T-helper 17 cell (primary cell): ENCODE results near the gene NDUFV2. TPM values are rescaled to one million over a fixed set of nuclear protein-coding genes. Genes with fewer than 3 reads are reported as not detected.
"Not testable (repeated sequence)": the region's sequence is repeated elsewhere in the genome, so short reads cannot be mapped to it uniquely, and the experiment has no call there.

Experiments
- ATAC-seq: fragments of 150-1000 bp; cut with Tn5 transposase; 2 replicates; pipeline ENCODE4 v1.10.0; 2021; ENCODE audit warnings: mild to moderate bottlenecking, moderate library complexity
- DNase-seq, 3 donors: peaks; one replicate each; pipeline versions ENCODE4 v3.0.0 to v3.0.0-alpha.2; 2020 to 2021
- H3K9me3 ChIP-seq: one replicate; pipeline ENCODE4 v1.7.0; 2013; ENCODE audit warnings: low read length, mild to moderate bottlenecking; ENCODE audit not compliant: control insufficient read depth, poor library complexity, severe bottlenecking
- H3K27ac Mint-ChIP-seq: one replicate; pipeline ENCODE4 v1.8.0; 2022; ENCODE audit warnings: mild to moderate bottlenecking, moderate library complexity, mixed read lengths
- H3K27me3 Mint-ChIP-seq: one replicate; pipeline ENCODE4 v1.8.0; 2022; ENCODE audit warnings: mixed read lengths
- H3K36me3 Mint-ChIP-seq: one replicate; pipeline ENCODE4 v1.8.0; 2022; ENCODE audit warnings: low read depth, mixed read lengths
- H3K4me1 Mint-ChIP-seq: one replicate; pipeline ENCODE4 v1.8.0; 2022; ENCODE audit warnings: mild to moderate bottlenecking, mixed read lengths
- H3K4me3 Mint-ChIP-seq: one replicate; pipeline ENCODE4 v1.8.0; 2022; ENCODE audit warnings: mild to moderate bottlenecking, moderate library complexity, mixed read lengths
- total RNA-seq, 4 donors: library from RNA in 2 of 4; stranded (reverse) in 2 of 4; gene quantifications; one replicate each; pipeline ENCODE4 v1.2.3 and lab custom pipeline; 2022 to 2026

NDUFV2 gene
- total RNA-seq, 2 donors from 2014 or later, result 222 to 231 TPM

DNA sequence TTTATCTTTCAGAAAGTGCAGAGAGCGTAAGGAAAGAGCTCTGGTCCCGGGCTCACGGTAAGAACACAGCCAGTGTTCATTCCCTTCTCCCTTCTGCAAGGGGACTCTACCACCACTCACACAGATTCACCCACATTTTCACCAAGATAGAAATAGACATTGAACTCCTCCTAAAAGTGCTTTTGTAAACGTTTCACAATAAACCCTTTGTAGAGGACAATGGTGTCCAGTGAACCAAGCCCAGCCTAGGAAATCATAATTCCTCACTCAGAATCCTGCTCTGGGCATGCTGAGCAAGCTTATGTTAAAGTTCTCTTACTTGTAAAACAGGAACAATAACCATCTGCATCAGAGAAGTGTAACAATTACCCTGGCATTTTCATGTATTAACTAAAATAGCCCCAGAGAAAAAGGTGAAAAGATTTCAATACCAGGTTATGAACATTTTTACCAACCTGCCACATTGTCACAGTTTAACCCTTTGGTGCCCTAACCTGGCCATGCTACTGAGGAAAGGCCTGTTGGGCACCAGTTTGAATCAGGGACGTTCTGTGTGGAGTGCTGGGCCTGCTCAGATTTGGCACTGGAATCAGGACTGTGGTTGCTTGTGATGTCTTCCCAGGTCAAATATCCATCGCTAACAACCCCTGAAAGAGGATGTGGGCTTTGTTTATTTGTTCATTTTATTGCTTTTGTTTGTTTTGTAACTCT, 22.5 kb upstream of the NDUFV2 start:
- Mint-ChIP-seq H3K4me1 (peaks cover 39% of the 10 kb centered on the region), H3K4me3 (no peak overlapping the region), H3K27me3 (no peaks in the 10 kb centered on the region), H3K27ac (peak overlapping the region; percentile 80), H3K36me3 (peaks cover 3% of the 10 kb centered on the region)
- DNase-seq (no peak), ATAC-seq (no peak)
- H3K9me3 ChIP-seq, result no peaks in the 10 kb centered on the region

DNA sequence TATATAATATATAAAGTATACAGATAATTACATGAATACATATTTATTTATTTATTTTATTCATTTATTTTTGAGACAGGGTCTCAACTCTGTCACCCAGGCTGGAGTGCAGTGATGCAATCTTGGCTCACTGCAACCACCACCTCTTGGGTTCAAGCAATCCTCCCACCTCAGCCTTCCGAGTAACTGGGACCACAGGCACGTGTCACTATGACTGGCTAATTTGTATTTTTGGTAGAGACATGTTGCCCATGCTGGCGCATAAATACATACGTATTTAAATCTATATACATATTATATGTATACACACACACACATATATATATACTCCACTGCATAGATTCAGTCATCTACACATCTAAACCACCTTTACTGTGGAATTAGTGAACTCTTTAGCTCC, 20.6 kb upstream of the NDUFV2 start:
- Mint-ChIP-seq H3K36me3 (no peaks in the 10 kb centered on the region), H3K27ac (peak overlapping the region; percentile 95), H3K4me1 (peaks cover 27% of the 10 kb centered on the region), H3K4me3 (no peak overlapping the region), H3K27me3 (no peaks in the 10 kb centered on the region)
- DNase-seq (no peak), ATAC-seq (no peak)
- H3K9me3 ChIP-seq, result no peaks in the 10 kb centered on the region

DNA sequence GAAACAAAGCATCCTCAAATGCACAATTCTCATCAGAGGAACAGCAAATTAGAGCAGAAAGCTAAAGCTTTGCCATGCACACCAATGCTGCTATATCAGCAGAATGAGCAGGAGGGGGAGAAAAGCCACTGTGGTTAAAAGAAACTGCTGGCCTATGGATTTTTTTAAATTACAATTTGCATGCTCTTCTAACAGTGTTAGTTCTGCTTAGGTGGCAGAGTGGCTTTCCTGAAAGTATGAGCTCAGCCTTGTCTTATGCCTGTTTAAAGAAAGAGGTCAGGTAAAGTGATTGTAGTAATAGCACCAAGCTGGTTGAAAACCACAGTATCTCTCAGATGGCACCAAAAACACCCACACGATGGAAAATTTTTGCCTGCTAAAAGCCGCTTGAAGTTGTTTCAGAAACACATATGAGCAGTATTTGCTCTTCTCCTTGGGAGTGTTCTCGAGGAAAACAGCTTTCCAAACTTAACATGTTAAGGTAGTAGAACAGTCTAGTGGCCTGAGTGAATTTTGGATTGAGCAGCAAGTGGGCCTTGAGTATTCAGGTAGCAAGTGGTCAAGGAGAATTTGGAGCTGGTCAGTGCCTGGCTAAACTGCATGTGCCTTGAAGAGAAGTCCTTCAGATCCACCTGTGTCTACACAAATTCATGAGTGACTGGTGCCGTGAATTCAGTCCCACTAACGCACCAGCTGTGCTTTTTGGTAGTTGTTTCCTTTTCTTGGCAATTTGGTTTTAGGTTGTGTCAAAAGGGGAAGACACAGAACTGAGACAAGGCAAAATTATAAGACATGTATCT, 19.6 kb upstream of the NDUFV2 start:
- Mint-ChIP-seq H3K4me1 (peaks cover 24% of the 10 kb centered on the region), H3K27ac (peak overlapping the region; percentile 95), H3K4me3 (peak overlapping the region; percentile 79), H3K27me3 (no peaks in the 10 kb centered on the region), H3K36me3 (no peaks in the 10 kb centered on the region)
- peak in 1 of 3 donors; percentile 20 for DNase-seq
- H3K9me3 ChIP-seq, result no peaks in the 10 kb centered on the region
- ATAC-seq, result peak; percentile 93

DNA sequence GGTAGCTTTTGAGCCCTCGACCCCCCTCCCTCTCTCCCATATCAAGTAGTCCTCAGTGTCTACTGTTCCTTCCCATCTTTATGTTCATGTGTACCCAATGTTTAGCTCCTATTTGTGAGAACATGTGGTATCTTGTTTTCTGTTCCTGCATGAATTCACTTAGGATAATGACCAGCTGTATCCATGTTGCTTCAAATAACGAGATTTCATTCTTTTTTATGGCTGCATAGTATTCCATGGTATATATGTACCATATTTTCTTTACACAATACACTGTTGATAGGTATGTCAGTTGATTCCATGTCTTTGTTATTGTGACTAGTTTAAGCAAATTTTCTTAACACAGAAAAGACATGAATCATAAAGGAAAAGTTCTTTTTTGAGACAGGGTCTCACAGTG, 16.5 kb upstream of the NDUFV2 start:
- peaks cover 4% of the 10 kb centered on the region for H3K36me3 Mint-ChIP-seq
- H3K27me3 Mint-ChIP-seq, result no peaks in the 10 kb centered on the region
- ATAC-seq, result no peak
- H3K27ac Mint-ChIP-seq, result peak overlapping the region; percentile 99
- no peak for DNase-seq
- H3K9me3 ChIP-seq, result no peaks in the 10 kb centered on the region
- H3K4me1 Mint-ChIP-seq, result peaks cover 38% of the 10 kb centered on the region
- no peak overlapping the region for H3K4me3 Mint-ChIP-seq

DNA sequence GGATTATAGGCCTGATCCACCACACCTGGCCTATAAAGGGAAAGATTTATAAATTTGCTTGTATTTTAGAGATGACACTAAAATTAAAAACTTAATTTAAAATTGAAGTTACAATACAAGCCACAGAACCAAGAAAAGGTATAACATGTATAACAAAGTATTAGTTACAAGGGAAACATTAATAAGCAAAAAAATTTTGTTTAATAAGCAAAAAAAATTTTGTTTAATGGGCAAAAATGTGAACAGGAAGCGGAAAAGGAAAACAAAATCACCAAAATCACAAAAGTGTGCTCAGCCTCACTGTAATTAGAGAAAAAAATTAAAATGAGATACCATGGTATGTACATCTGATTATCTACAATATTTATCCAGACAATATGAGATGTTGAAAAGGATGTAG, 15.9 kb upstream of the NDUFV2 start:
- ATAC-seq (no peak), DNase-seq (no peak)
- H3K36me3 Mint-ChIP-seq, result peaks cover 4% of the 10 kb centered on the region
- no peaks in the 10 kb centered on the region for H3K27me3 Mint-ChIP-seq
- H3K9me3 ChIP-seq, result no peaks in the 10 kb centered on the region
- H3K4me3 Mint-ChIP-seq, result no peak overlapping the region
- H3K4me1 Mint-ChIP-seq, result peaks cover 41% of the 10 kb centered on the region
- H3K27ac Mint-ChIP-seq, result peak overlapping the region; percentile 99

DNA sequence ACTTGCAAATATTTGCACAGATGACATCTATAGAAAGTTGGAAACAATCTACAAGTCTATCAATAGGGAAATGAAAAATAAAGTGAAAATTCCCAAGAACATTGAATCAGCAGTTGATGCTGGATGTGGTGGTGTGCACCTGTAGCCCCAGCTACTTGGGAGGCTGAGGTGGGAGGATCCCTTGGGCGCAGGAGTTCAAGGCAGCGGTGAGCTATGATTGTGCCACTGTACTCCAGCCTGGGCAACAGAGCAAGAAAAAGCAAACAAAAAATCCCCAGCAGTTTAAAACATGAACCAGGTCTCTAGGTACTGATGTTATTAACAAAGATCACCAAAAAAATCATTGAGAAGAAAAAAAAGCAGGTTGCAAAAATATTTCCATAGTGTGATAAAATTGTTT, 15.4 kb upstream of the NDUFV2 start:
- H3K4me1 Mint-ChIP-seq, result peaks cover 42% of the 10 kb centered on the region
- no peaks in the 10 kb centered on the region for H3K9me3 ChIP-seq
- H3K27me3 Mint-ChIP-seq, result no peaks in the 10 kb centered on the region
- H3K4me3 Mint-ChIP-seq, result no peak overlapping the region
- ATAC-seq (no peak), DNase-seq (no peak)
- H3K36me3 Mint-ChIP-seq, result peaks cover 4% of the 10 kb centered on the region
- peak overlapping the region; percentile 99 for H3K27ac Mint-ChIP-seq

DNA sequence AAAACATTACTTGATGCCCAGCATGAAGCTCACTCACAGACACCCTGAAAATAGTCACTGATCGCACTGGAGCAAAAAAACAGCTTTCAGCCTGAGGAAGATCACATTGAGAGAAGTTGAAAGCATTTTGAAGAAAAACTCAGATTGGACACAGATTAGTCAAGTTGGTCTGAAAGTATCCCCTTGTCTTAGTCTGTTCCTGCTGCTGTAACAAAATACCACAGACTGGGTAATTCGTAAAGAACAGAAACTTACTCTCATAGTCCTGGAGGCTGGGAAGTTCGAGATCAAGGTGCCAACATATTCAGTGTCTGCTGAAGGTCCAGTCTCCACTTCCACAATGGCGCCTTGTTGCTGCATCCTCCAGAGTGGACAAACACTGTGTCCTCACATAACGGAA, 14.2 kb upstream of the NDUFV2 start:
- H3K27ac Mint-ChIP-seq, result peak overlapping the region; percentile 99
- ATAC-seq (no peak), DNase-seq (no peak)
- no peaks in the 10 kb centered on the region for H3K9me3 ChIP-seq
- H3K27me3 Mint-ChIP-seq, result no peaks in the 10 kb centered on the region
- H3K4me1 Mint-ChIP-seq, result peaks cover 33% of the 10 kb centered on the region
- H3K36me3 Mint-ChIP-seq, result peaks cover 4% of the 10 kb centered on the region
- H3K4me3 Mint-ChIP-seq, result peak overlapping the region; percentile 50

DNA sequence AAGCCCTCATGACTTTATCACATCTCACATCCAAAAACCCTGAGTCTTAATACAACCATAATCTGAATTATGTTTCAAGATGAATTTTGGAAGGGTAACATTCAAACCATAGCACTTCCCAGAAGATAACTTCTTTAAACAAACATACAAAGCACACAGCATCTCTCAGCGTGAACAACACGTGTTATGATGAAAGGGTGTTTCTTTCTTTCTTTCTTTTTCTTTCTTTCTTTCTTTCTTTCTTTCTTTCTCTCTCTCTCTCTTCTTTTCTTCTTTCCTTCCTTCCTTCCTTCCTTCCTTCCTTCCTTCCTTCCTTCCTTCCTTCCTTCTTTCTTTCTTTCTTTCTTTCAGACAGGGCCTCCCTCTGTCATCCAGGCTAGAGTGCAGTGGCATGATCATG, 13.8 kb upstream of the NDUFV2 start:
- H3K36me3 Mint-ChIP-seq, ATAC-seq, DNase-seq, H3K9me3 ChIP-seq, H3K27me3 Mint-ChIP-seq: not testable (repeated sequence)
- Mint-ChIP-seq H3K27ac (peak overlapping the region; percentile 99), H3K4me1 (peaks cover 29% of the 10 kb centered on the region), H3K4me3 (peak overlapping the region; percentile 50)

DNA sequence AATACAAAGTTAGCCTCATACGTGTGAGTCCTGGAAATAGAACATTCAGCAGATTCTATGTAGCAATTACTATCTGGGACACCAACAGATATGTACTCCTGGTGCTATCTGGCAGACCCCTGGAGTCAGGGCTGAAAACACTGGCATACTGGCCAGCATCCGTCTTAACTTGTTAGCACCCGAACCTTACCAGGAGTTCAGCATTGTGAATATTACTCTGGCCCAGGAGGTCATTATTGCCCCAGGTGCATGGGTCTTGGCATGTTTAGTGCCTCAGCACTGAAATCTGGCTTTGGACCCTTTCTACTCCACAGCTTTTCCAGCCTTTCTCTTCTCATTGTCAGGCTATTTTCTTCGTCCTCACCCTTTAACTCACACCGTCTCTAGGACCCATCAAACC, 11.9 kb upstream of the NDUFV2 start:
- H3K9me3 ChIP-seq, result no peaks in the 10 kb centered on the region
- H3K36me3 Mint-ChIP-seq, result peaks cover 4% of the 10 kb centered on the region
- H3K4me1 Mint-ChIP-seq, result peaks cover 44% of the 10 kb centered on the region
- peak overlapping the region; percentile 91 for H3K4me3 Mint-ChIP-seq
- peak overlapping the region; percentile 99 for H3K27ac Mint-ChIP-seq
- no peaks in the 10 kb centered on the region for H3K27me3 Mint-ChIP-seq
- DNase-seq, result no peak
- ATAC-seq, result no peak

DNA sequence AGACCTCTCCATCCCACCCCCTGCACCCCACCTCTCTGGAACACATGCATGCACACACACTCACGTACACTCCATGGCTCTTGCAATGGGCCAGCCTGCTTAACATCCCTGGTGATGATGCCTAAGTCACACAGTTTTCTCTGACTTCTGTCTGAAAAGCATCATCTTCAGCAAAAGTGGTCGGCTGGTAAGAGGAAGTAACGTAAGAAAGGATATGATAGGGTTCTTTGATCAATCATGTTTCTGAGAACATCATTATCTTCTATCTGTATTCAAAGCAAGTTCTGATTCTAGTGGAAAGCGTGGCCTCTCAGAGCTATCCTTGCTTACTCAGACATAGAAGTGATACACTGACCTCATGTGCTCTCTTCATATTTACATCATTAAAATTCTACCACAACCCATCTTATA, 11.4 kb upstream of the NDUFV2 start:
- peaks cover 49% of the 10 kb centered on the region for H3K4me1 Mint-ChIP-seq

DNA sequence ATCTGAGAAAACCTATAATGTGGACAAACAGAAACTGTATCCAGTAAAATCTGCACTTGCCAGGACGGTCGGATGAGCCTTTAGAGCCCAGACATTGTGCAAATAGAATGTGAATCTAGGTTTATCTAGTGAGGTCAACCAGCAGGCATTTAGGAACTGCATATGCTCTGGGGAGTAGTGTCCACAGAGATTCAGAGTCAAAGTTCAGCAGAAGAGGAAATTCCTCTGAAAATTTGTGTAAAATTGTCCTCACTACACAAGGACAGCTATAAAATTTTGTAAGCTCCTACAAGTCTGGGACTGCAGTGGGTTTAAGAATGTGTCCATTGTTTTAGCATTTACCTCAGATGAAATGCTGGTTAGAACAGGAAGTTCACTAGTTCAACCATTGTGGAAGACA, 9.8 kb upstream of the NDUFV2 start:
- Mint-ChIP-seq H3K4me3 (no peak overlapping the region), H3K4me1 (peaks cover 52% of the 10 kb centered on the region), H3K27me3 (no peaks in the 10 kb centered on the region), H3K27ac (peak overlapping the region; percentile 99), H3K36me3 (peaks cover 4% of the 10 kb centered on the region)
- DNase-seq (no peak), ATAC-seq (no peak)
- no peaks in the 10 kb centered on the region for H3K9me3 ChIP-seq

More for the DNA sequence above, 11.4 kb upstream of the NDUFV2 start:
- ATAC-seq (peak; percentile 87), DNase-seq (peak in 2 of 3 donors; percentile 19 to 42)
- Mint-ChIP-seq H3K4me3 (peak overlapping the region; percentile 91), H3K36me3 (peaks cover 4% of the 10 kb centered on the region), H3K27me3 (no peaks in the 10 kb centered on the region), H3K27ac (peak overlapping the region; percentile 99)
- H3K9me3 ChIP-seq, result no peaks in the 10 kb centered on the region

DNA sequence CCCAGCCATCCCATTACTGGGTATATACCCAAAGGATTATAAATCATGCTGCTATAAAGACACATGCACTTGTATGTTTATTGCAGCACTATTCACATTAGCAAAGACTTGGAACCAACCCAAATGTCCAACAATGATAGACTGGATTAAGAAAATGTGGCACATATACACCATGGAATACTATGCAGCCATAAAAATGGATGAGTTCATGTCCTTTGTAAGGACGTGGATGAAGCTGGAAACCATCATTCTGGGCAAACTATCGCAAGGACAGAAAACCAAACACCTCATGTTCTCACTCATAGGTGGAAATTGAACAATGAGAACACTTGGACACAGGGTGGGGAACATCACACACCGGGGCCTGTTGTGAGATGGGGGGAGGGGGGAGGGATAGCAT, 9.4 kb upstream of the NDUFV2 start:
- H3K36me3 Mint-ChIP-seq, H3K9me3 ChIP-seq, ATAC-seq, DNase-seq, H3K27me3 Mint-ChIP-seq, H3K4me3 Mint-ChIP-seq: not testable (repeated sequence)
- Mint-ChIP-seq H3K27ac (peak overlapping the region; percentile 99), H3K4me1 (peaks cover 50% of the 10 kb centered on the region)

DNA sequence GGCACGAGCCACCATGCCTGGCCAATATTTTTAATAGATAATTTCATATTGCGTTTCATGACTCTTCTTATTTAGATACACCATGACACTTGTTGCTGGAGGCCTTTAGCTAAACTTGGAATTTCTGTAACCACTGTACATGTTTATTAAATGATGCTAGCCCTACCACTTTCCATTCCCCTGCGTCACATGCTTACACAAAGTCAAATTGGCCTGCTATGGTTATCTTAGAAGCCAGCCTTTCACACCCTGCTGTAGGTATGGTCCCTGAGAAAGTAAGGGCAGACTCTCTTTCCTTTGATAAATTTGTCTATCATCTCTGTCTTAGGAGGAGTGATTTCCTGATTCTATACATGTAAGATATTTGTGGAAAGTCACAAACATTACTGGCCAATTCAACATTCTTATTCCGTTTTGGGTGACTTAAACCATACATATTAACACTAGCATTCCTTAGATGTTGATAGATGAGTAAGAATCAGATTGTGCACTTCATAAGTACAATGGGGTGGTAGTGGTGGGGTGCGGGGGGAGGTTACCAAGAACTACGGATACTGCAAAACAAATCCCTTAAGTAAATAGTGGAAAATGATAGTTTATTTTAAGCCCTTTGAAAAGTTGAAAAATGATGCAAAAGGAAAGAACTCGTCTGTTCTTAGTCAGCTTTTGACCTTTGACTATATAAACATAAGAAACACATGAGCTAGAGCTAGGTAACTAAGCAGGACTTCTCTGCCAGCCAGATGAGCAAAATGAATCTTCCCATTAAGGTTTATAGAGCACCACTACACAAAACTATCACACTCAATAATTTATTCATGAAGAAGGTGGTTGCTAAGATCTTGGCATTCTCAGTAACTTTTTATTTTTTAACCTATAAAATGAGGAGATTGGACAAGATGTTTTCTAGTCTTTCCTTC, 7.9 kb upstream of the NDUFV2 start:
- Mint-ChIP-seq H3K36me3 (peaks cover 4% of the 10 kb centered on the region), H3K27ac (peak overlapping the region; percentile 99), H3K4me3 (peak overlapping the region; percentile 82), H3K4me1 (peaks cover 45% of the 10 kb centered on the region), H3K27me3 (no peaks in the 10 kb centered on the region)
- no peak for DNase-seq
- ATAC-seq, result peak; percentile 2
- no peaks in the 10 kb centered on the region for H3K9me3 ChIP-seq
